ENCODE results near the gene BNC2.

The BNC2 gene

GRCh38 chr9:16434526-16434925 is 435.9 kb downstream of the BNC2 start:
- no peak for DNase-seq

- no peak for DNase-seq
These were observed 437.0 kb downstream of the BNC2 start for GRCh38 chr9:16433494-16433893.

- DNase-seq, result no peak
These were observed 438.6 kb downstream of the BNC2 start for GRCh38 chr9:16431666-16432392.

GRCh38 chr9:16429671-16430070 is 440.8 kb downstream of the BNC2 start:
- DNase-seq, result no peak

GRCh38 chr9:16427873-16428427 is 442.5 kb downstream of the BNC2 start:
- DNase-seq, result no peak

- no peak for DNase-seq
These were observed 443.8 kb downstream of the BNC2 start for GRCh38 chr9:16426716-16427115.

- no peak for DNase-seq
These were observed 444.8 kb downstream of the BNC2 start for GRCh38 chr9:16425562-16426231.

- no peak for DNase-seq
These were observed 448.4 kb downstream of the BNC2 start for GRCh38 chr9:16422114-16422513.

GRCh38 chr9:16421532-16421931 is 448.9 kb downstream of the BNC2 start:
- no peak for DNase-seq

GRCh38 chr9:16419124-16419523 is 451.3 kb downstream of the BNC2 start:
- no peak for DNase-seq

- no peak for DNase-seq
These were observed 451.7 kb downstream of the BNC2 start for GRCh38 chr9:16418721-16419120.

- DNase-seq, result no peak
These were observed 452.7 kb downstream of the BNC2 start for GRCh38 chr9:16417749-16418148.

GRCh38 chr9:16417161-16417560 is 453.3 kb downstream of the BNC2 start:
- DNase-seq, result no peak

GRCh38 chr9:16414451-16414850 is 456.0 kb downstream of the BNC2 start:
- no peak for DNase-seq

GRCh38 chr9:16413509-16414016 is 456.9 kb downstream of the BNC2 start:
- no peak for DNase-seq

GRCh38 chr9:16412740-16413139 is 457.7 kb downstream of the BNC2 start:
- DNase-seq, result no peak

- DNase-seq, result no peak
These were observed 459.2 kb downstream of the BNC2 start for GRCh38 chr9:16411311-16411710.

GRCh38 chr9:16410601-16411280 is 459.7 kb downstream of the BNC2 start:
- no peak for DNase-seq

GRCh38 chr9:16407617-16408016 is 462.9 kb downstream of the BNC2 start:
- DNase-seq, result no peak

- no peak for DNase-seq
These were observed 463.8 kb downstream of the BNC2 start for GRCh38 chr9:16406526-16407225.

- DNase-seq, result no peak
These were observed 465.0 kb downstream of the BNC2 start for GRCh38 chr9:16405421-16405820.

- DNase-seq, result no peak
These were observed 468.8 kb downstream of the BNC2 start for GRCh38 chr9:16401701-16402100.

GRCh38 chr9:16398691-16399090 is 471.8 kb downstream of the BNC2 start:
- no peak for DNase-seq
